Activated T-cell treated with anti-CD3 and anti-CD28 coated beads, Interleukin-2, amount 50 U/mL, for 72 hours (primary cell): Measurements from ENCODE around the gene FEM1A. TPM values are rescaled to one million over a fixed set of nuclear protein-coding genes. Genes with fewer than 3 reads are reported as not detected.
"Not testable (repeated sequence)": the region's sequence is repeated elsewhere in the genome, so short reads cannot be mapped to it uniquely, and the experiment has no call there.

ENCODE experiments used
- ATAC-seq, 2 donors: fragments of 150-1000 bp; cut with Tn5 transposase; replicated peaks in 1 of 2; 2 replicates each; pipeline ENCODE4 v1.10.0; 2021; ENCODE audit warnings: moderate library complexity in 2 of 2, mild to moderate bottlenecking in 1 of 2
- DNase-seq, 2 donors: peaks; one replicate each; pipeline ENCODE4 v3.0.0; 2021 to 2022; ENCODE audit warnings: mixed read lengths in 1 of 2
- H3K27ac Mint-ChIP-seq: one replicate; pipeline ENCODE4 v1.8.0; 2022; ENCODE audit warnings: mild to moderate bottlenecking, moderate library complexity, mixed read lengths
- H3K27me3 Mint-ChIP-seq: one replicate; pipeline ENCODE4 v1.8.0; 2022; ENCODE audit warnings: low read depth, mixed read lengths
- H3K36me3 Mint-ChIP-seq, 2 donors: one replicate each; pipeline ENCODE4 v1.8.0; 2022; ENCODE audit warnings: mixed read lengths in 2 of 2, mild to moderate bottlenecking in 1 of 2; ENCODE audit not compliant: insufficient read depth in 2 of 2
- H3K4me1 Mint-ChIP-seq: one replicate; pipeline ENCODE4 v1.8.0; 2022; ENCODE audit warnings: low read depth, mixed read lengths
- H3K4me3 Mint-ChIP-seq, 2 donors: one replicate each; pipeline ENCODE4 v1.8.0; 2022; ENCODE audit warnings: mild to moderate bottlenecking in 2 of 2, mixed read lengths in 2 of 2, moderate library complexity in 2 of 2
- H3K9me3 Mint-ChIP-seq, 2 donors: one replicate each; pipeline ENCODE4 v1.8.0; 2022; ENCODE audit warnings: mixed read lengths in 2 of 2
- total RNA-seq, 2 donors: library from RNA; stranded (reverse); gene quantifications; one replicate each; pipeline ENCODE4 v1.2.3, GENCODE V29; 2022

FEM1A gene
- total RNA-seq, 2 donors from 2014 or later, result 9.8 to 11.8 TPM

- Mint-ChIP-seq H3K9me3 (no peaks in the 10 kb centered on the region), H3K36me3 (no peaks in the 10 kb centered on the region), H3K4me3 (no peak overlapping the region), H3K27me3 (no peaks in the 10 kb centered on the region), H3K27ac (no peak overlapping the region), H3K4me1 (peaks cover 4% of the 10 kb centered on the region)
- no peak for ATAC-seq
- no peak for DNase-seq
Measured at GRCh38 chr19:4806384-4806783, 14.8 kb downstream of the FEM1A start.

DNA sequence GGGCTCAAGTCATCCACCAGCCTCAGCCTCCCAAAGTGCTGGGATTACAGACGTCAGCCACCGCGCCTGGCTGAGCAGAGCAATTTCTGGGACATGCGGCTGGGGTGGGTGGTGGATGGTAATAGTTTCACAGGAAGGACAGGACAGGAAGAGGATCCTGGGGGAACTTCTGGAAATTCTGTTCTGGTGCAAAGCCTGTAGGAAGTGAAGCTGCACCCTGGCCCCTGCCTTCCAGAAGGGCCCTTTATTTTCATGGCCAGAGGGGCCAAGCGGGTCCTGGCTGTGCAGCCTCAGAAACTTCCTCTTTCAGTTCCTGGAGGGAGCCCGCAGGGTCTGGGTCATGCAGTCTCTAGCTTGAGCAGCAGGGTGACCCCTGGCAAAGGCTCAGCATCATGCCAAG lies 15.7 kb downstream of the FEM1A start:
- Mint-ChIP-seq H3K27me3 (no peaks in the 10 kb centered on the region), H3K4me1 (peaks cover 10% of the 10 kb centered on the region), H3K4me3 (no peak overlapping the region), H3K27ac (no peak overlapping the region), H3K36me3 (no peaks in the 10 kb centered on the region), H3K9me3 (no peaks in the 10 kb centered on the region)
- no peak for DNase-seq
- no peak for ATAC-seq

- ATAC-seq (peak; percentile 81 to 82), DNase-seq (peak; percentile 90 to 93)
- H3K4me3 Mint-ChIP-seq, result no peak overlapping the region
- H3K9me3 Mint-ChIP-seq, result peaks cover 0 to 3% of the 10 kb centered on the region in 2 donors
- H3K4me1 Mint-ChIP-seq, result peaks cover 31% of the 10 kb centered on the region
- no peaks in the 10 kb centered on the region for H3K36me3 Mint-ChIP-seq
- H3K27ac Mint-ChIP-seq, result no peak overlapping the region
- H3K27me3 Mint-ChIP-seq, result no peaks in the 10 kb centered on the region
Measured at GRCh38 chr19:4811328-4812131, 20.0 kb downstream of the FEM1A start.

- Mint-ChIP-seq H3K27me3 (no peaks in the 10 kb centered on the region), H3K36me3 (peaks cover 0 to 3% of the 10 kb centered on the region in 2 donors), H3K9me3 (peaks cover 0 to 3% of the 10 kb centered on the region in 2 donors), H3K4me1 (peaks cover 31% of the 10 kb centered on the region), H3K4me3 (peak overlapping the region in 1 of 2 donors; percentile 78), H3K27ac (no peak overlapping the region)
- no peak for DNase-seq
- no peak for ATAC-seq
Measured at GRCh38 chr19:4814625-4815425, 23.3 kb downstream of the FEM1A start.

GRCh38 chr19:4815426-4816201 lies 24.1 kb downstream of the FEM1A start:
- ATAC-seq (peak; percentile 77 to 84), DNase-seq (peak; percentile 70 to 77)
- Mint-ChIP-seq H3K4me1 (peaks cover 31% of the 10 kb centered on the region), H3K36me3 (peaks cover 0 to 3% of the 10 kb centered on the region in 2 donors), H3K27ac (peak overlapping the region; percentile 41), H3K9me3 (peaks cover 0 to 3% of the 10 kb centered on the region in 2 donors), H3K4me3 (peak overlapping the region; percentile 61 to 78), H3K27me3 (no peaks in the 10 kb centered on the region)

DNA sequence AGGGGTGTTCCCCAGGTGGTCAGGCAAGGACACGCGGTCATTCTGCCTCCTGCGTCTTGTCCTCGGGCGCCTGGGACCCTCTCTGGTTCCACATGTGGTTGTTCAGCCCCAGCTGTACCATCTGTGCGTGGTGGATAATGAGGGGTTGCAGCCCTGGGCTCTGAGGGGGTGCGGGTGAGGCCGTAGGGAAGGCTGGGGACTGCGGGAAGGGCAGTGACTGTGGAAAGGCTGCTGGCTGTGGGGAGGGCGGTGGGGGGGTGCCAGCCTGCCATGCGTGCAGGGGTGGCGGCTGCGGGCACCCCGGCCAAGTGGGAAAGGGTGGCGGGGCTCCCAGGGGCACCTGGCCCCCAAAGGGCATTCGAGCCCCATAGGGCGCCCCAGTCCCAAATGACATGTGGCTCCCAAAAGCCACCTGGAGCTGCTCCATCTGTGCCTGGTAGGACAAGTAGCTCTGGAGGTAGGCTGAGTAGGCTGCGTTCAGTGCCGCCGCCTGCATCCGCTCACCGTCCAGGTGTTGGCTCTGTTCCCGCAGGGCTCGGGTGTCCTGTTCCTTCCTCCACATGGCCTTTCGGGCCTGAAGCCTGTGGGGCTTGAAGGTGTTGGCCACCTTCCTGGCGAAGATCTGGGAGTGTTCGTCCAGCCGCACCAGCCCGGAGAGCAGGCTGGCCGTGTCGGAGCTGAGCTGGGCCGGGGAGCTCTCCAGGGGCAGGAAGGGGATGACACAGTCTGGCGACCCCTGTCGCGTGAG lies 24.8 kb downstream of the FEM1A start:
- Mint-ChIP-seq H3K9me3 (peaks cover 0 to 3% of the 10 kb centered on the region in 2 donors), H3K4me3 (no peak overlapping the region), H3K27ac (no peak overlapping the region), H3K27me3 (no peaks in the 10 kb centered on the region), H3K36me3 (peaks cover 0 to 3% of the 10 kb centered on the region in 2 donors), H3K4me1 (peaks cover 27% of the 10 kb centered on the region)
- no peak for ATAC-seq
- no peak for DNase-seq

DNA sequence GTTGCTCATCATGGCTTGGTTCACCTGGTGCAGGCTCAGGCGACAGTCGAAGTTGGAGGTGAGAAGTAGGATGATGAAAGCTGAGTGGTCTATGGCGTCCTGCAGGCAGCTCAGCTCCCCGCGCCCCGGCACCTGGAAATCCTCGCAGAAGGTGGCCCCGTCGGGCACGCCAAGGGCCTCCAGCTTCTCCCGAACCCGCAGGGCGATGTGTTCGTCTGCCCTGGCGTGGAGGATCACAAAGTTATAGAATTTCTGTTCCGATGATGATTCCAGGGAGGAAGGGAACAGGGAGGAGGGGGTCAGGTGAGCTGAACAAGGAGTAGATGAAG lies 25.4 kb downstream of the FEM1A start:
- Mint-ChIP-seq H3K27me3 (no peaks in the 10 kb centered on the region), H3K9me3 (peaks cover 0 to 3% of the 10 kb centered on the region in 2 donors), H3K27ac (peak overlapping the region; percentile 29), H3K36me3 (peaks cover 0 to 3% of the 10 kb centered on the region in 2 donors), H3K4me1 (peaks cover 22% of the 10 kb centered on the region), H3K4me3 (no peak overlapping the region)
- DNase-seq (no peak), ATAC-seq (no peak)

- no peak overlapping the region for H3K4me3 Mint-ChIP-seq
- peaks cover 0 to 3% of the 10 kb centered on the region in 2 donors for H3K36me3 Mint-ChIP-seq
- DNase-seq, result no peak
- peaks cover 0 to 3% of the 10 kb centered on the region in 2 donors for H3K9me3 Mint-ChIP-seq
- no peak overlapping the region for H3K27ac Mint-ChIP-seq
- no peak for ATAC-seq
- peaks cover 18% of the 10 kb centered on the region for H3K4me1 Mint-ChIP-seq
- H3K27me3 Mint-ChIP-seq, result no peaks in the 10 kb centered on the region
Measured at GRCh38 chr19:4817467-4818277, 26.1 kb downstream of the FEM1A start.

DNA sequence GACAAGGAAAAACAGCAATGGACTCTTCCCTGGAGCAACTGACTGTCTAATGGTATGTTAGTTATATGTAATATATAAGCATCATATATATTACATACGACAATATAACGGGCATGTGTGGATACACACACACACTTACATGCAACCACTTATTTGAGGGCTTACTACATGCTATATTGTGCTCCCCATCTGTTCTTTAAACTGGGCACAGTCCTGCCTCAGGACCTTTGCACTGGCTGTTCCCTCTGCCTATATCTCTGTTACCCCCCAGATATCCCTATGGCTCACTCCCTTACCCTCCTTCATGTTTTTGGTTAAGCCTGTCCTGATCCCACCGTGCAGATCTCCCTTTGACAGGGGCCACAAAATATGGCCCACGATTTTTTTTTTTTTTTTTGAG lies 29.7 kb downstream of the FEM1A start:
- no peak overlapping the region for H3K27ac Mint-ChIP-seq
- H3K36me3 Mint-ChIP-seq, result peaks cover 0 to 3% of the 10 kb centered on the region in 2 donors
- ATAC-seq (no peak), DNase-seq (no peak)
- no peaks in the 10 kb centered on the region for H3K9me3 Mint-ChIP-seq
- H3K27me3 Mint-ChIP-seq, result no peaks in the 10 kb centered on the region
- H3K4me3 Mint-ChIP-seq, result no peak overlapping the region
- no peaks in the 10 kb centered on the region for H3K4me1 Mint-ChIP-seq

DNA sequence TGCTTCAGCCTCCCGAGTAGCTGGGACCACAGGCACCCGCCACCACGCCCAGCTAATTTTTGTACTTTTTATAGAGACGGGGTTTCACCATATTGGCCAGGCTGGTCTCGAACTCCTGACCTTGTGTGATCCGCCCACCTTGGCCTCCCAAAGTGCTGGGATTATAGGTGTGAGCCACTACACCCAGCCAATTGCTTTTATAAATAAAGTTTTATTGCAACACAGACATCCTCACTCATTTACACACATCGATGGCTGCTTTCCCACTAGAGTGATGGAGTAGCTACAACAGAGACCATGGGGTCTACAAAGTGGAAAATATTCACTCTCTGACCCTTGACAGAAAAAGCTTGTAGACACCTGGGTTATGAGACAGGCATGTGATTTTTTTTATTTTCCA lies 30.8 kb downstream of the FEM1A start:
- DNase-seq, H3K9me3 Mint-ChIP-seq, H3K4me1 Mint-ChIP-seq, ATAC-seq, H3K27me3 Mint-ChIP-seq, H3K4me3 Mint-ChIP-seq, H3K27ac Mint-ChIP-seq, H3K36me3 Mint-ChIP-seq: not testable (repeated sequence)

- Mint-ChIP-seq H3K4me1 (peaks cover 8% of the 10 kb centered on the region), H3K9me3 (no peaks in the 10 kb centered on the region), H3K4me3 (no peak overlapping the region), H3K27me3 (no peaks in the 10 kb centered on the region), H3K27ac (no peak overlapping the region), H3K36me3 (no peaks in the 10 kb centered on the region)
- no peak for DNase-seq
- ATAC-seq, result no peak
Measured at GRCh38 chr19:4823577-4823976, 32.0 kb downstream of the FEM1A start.
